ENCODE results near the gene GSTM4. TPM values are rescaled to one million over a fixed set of nuclear protein-coding genes. Genes with fewer than 3 reads are reported as not detected.

The GSTM4 gene
- total RNA-seq, 4 donors from 2014 or later = 64.9 to 104 (median 94.8) TPM

DNA sequence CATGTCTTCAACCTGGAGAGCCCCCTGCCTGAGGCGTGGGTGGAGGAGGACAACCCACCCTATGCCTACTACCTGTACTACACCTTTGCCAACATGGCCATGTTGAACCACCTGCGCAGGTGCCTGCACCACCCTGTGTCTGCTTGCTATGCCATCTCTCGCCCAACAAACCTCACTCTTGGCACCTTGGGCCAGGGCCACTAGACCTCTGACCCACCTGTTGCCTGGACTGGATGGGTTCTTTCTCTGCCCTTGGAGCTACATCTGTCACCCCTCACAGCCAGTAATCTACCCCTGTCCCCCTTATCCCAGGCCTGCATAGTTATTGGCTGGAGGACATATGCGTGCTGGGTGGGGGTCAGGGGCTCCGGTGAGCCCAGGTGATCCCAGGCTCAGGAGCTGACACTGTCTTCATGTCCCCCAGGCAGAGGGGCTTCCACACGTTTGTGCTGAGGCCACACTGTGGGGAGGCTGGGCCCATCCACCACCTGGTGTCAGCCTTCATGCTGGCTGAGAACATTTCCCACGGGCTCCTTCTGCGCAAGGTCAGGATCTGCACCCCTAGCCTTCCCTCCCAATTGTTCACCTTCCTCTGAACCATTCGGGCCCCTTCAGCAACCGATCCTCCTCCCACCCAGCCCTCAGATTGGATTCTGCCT lies 26.4 kb upstream of the GSTM4 start:
- Histone ChIP-seq H3K36me3 (no peaks in the 10 kb centered on the region), H3K27ac (no peak overlapping the region), H3K27me3 (no peaks in the 10 kb centered on the region), H3K4me3 (no peak overlapping the region), H3K4me1 (peaks cover 3 to 20% (median 10%) of the 10 kb centered on the region in 4 donors), H3K9me3 (no peaks in the 10 kb centered on the region)
- no peak for DNase-seq
- 90 to 100% methylated on average over 2 to 10 of the region's 10 CpGs for WGBS, 2 donors (ENCODE audit: low coverage in 1 of 2)
- intact Hi-C loops (cut with DNase I; ENCODE audit: low total_unique reads) = loop anchor here (5.0 kb wide), 1 partner anchor 82 kb away; the partner anchor contains the start of gene GNAI3
- in situ Hi-C loops (cut with MboI; ENCODE audit: low pct_ligation_motif_present in 1 of 4, low pct_unique_long_range_greater_than_20kb in 1 of 4, low sequenced_read_pairs in 3 of 4) = loop anchor here in 3 of 4 donors (5.0 to 10.0 kb wide), 3 partner anchors 85 to 355 kb away; partner anchors contain the start of genes AHCYL1 (in 1 of the 3) and GNAI3 (in 1 of the 3)
- TF ChIP-seq CTCF (IDR thresholded peaks at IDR 0.05) = no peak
- TF ChIP-seq POLR2AphosphoS5 (IDR thresholded peaks at IDR 0.05) = no peak
- no peak for TF ChIP-seq EP300 (IDR thresholded peaks at IDR 0.05; ENCODE audit: low read depth)
- no peak for TF ChIP-seq POLR2A (IDR thresholded peaks at IDR 0.05)

GRCh38 chr1:109630081-109630897 lies 25.6 kb upstream of the GSTM4 start:
- H3K4me1 ChIP-seq = peaks cover 3 to 20% (median 10%) of the 10 kb centered on the region in 4 donors
- no peaks in the 10 kb centered on the region for H3K36me3 ChIP-seq
- intact Hi-C loops (cut with DNase I; ENCODE audit: low total_unique reads) (no loop called here), in situ Hi-C loops (cut with MboI; ENCODE audit: low pct_ligation_motif_present in 1 of 4, low pct_unique_long_range_greater_than_20kb in 1 of 4, low sequenced_read_pairs in 3 of 4) (loop anchor here in 2 of 4 donors (5.0 to 10.0 kb wide), 2 partner anchors 88 to 355 kb away; partner anchors contain the start of gene AHCYL1 (in 1 of the 2))
- TF ChIP-seq POLR2AphosphoS5 (IDR thresholded peaks at IDR 0.05) (no peak), CTCF (IDR thresholded peaks at IDR 0.05) (peak in 3 of 5 experiments; percentile 39 to 48 (median 45)), POLR2A (IDR thresholded peaks at IDR 0.05) (no peak), EP300 (IDR thresholded peaks at IDR 0.05; ENCODE audit: low read depth) (no peak)
- no peaks in the 10 kb centered on the region for H3K9me3 ChIP-seq
- no peaks in the 10 kb centered on the region for H3K27me3 ChIP-seq
- 93 to 94% methylated on average over 2 to 22 of the region's 30 CpGs for WGBS, 2 donors (ENCODE audit: low coverage in 1 of 2)
- no peak overlapping the region for H3K4me3 ChIP-seq
- no peak overlapping the region for H3K27ac ChIP-seq
- DNase-seq = no peak

DNA sequence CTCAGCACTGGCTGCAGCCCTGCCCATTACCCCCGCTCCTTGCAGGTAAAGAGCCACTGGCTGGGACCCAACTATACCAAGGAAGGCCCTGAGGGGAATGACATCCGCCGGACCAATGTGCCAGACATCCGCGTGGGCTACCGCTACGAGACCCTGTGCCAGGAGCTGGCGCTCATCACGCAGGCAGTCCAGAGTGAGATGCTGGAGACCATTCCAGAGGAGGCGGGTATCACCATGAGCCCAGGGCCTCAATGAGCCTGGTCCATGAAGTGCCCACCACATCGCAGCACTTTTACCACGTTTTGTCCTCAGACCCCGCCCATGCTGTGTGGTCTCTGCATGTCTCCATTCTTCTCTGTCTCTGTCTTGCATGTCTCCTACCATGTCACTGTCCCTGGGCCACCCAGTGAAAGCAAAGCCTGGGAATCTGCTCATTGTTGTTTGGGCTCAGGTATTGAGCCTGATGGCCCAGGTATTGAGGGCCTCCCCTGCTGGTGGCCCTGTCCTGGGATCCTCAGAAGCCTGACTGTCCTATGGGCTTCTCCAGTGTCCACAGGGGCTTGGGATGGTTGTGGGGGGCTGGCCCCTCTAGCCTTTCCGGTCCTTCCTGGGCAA lies 24.9 kb upstream of the GSTM4 start:
- Histone ChIP-seq H3K27me3 (no peaks in the 10 kb centered on the region), H3K4me3 (no peak overlapping the region), H3K27ac (no peak overlapping the region), H3K36me3 (no peaks in the 10 kb centered on the region), H3K9me3 (no peaks in the 10 kb centered on the region), H3K4me1 (peaks cover 3 to 22% (median 10%) of the 10 kb centered on the region in 4 donors)
- intact Hi-C loops (cut with DNase I; ENCODE audit: low total_unique reads) (no loop called here), in situ Hi-C loops (cut with MboI; ENCODE audit: low pct_ligation_motif_present in 1 of 4, low pct_unique_long_range_greater_than_20kb in 1 of 4, low sequenced_read_pairs in 3 of 4) (loop anchor here in 2 of 4 donors (5.0 to 10.0 kb wide), 2 partner anchors 89 to 354 kb away; partner anchors contain the start of gene AHCYL1 (in 1 of the 2))
- DNase-seq = no peak
- 95% methylated on average over 14 of the region's 14 CpGs; no CpG with 5 or more reads in 1 of the 2 donors for WGBS, 2 donors (ENCODE audit: low coverage in 1 of 2)
- TF ChIP-seq POLR2A (IDR thresholded peaks at IDR 0.05) = no peak
- TF ChIP-seq POLR2AphosphoS5 (IDR thresholded peaks at IDR 0.05) = no peak
- TF ChIP-seq EP300 (IDR thresholded peaks at IDR 0.05; ENCODE audit: low read depth) = no peak
- no peak for TF ChIP-seq CTCF (IDR thresholded peaks at IDR 0.05)
